Right cardiac atrium (tissue), 5 donors: ENCODE measurements around the gene GALNT5. TPM values are rescaled to one million over a fixed set of nuclear protein-coding genes. Genes with fewer than 3 reads are reported as not detected.

Source experiments
- ATAC-seq, 2 donors: fragments of 200-7000 bp; cut with Tn5 transposase; one replicate each; pipeline versions ENCODE4 v1.8.0 to v1.9.1; 2020; ENCODE audit warnings: moderate library complexity in 2 of 2, mild to moderate bottlenecking in 1 of 2
- DNase-seq, 3 donors: peaks; one replicate each; pipeline ENCODE4 v3.0.0-alpha.2; 2020
- H3K27ac ChIP-seq: one replicate; pipeline ENCODE4 v1.5.1; 2013; ENCODE audit warnings: mild to moderate bottlenecking, low read length, control low read depth, moderate library complexity
- H3K27me3 ChIP-seq: one replicate; pipeline ENCODE4 v1.6.1; 2013; ENCODE audit not compliant: control insufficient read depth, insufficient read depth
- H3K4me1 ChIP-seq: one replicate; pipeline ENCODE4 v1.6.1; 2013; ENCODE audit warnings: low read length; ENCODE audit not compliant: control insufficient read depth, insufficient read depth
- H3K4me3 ChIP-seq: one replicate; pipeline ENCODE4 v1.5.1; 2013; ENCODE audit warnings: low read length, control low read depth
- H3K9me3 ChIP-seq: one replicate; pipeline ENCODE4 v1.6.1; 2013; ENCODE audit warnings: low read length; ENCODE audit not compliant: control insufficient read depth
- WGBS: extraction: QIAGEN DNeasy Blood & Tissue Kit; methylation state at CpG from one replicate; pipeline ENCODE4 v1.1.7; 2013; 5-methylcytosine and 5-hydroxymethylcytosine counted together
- intact Hi-C, 4 donors: fragments of 100-400 bp; cut with DNase I; formaldehyde crosslinking; loops; one replicate each; pipeline versions ENCODE4 v1.11.0 to v1.14.0; 2022 to 2023
- polyA plus RNA-seq: library from polyadenylated mRNA; stranded (reverse); fragments of 200-250 nt; gene quantifications from one replicate; pipeline ENCODE4 v1.2.3, GENCODE V29; 2013
- total RNA-seq, 4 donors: library from RNA; stranded (reverse); fragmentation: NEBNext Ultra II Directional; extraction: Animal tissue kit (Norgen Biotek cat#: 25700); gene quantifications; one replicate each; pipeline ENCODE4 v1.2.1, GENCODE V29; 2021
- donor health status: healthy with polysubstance abuse.
- donor health status: DM: no; HTN: yes; CAD: no.
- donor health status: DM: no; HTN: no; CAD: no.
- donor health status: DM: no; HTN: yes; CAD: no; lungs with severe emphysema.
- donor health status: DM: yes; HTN: yes; CAD: no.

The GALNT5 gene
- total and polyA plus RNA-seq, 5 donors = 0.34 to 1.6 (median 0.97) TPM

DNA sequence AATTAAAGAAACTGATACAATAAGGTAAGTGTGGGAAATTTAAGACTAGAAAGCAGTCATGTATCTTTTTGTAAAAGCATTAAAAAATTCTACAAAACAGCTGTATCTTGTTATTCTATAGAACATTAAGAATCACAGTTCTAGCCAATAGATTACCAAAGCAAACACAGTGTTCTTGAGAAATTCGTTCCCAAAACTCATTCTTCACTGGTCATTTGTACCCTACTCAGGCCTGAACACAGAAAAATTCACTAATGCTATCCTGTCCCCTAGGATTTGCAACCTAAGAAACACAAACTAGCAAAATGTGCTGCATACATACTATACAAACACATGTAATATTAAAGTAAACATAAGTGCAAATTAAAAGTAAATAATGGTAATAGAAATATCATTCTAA, 39.0 kb downstream of the GALNT5 start:
- ATAC-seq (no peak), DNase-seq (no peak)
- H3K4me1 ChIP-seq = no peaks in the 10 kb centered on the region
- H3K9me3 ChIP-seq = no peaks in the 10 kb centered on the region
- intact Hi-C loops = no loop called here
- H3K27ac ChIP-seq = no peak overlapping the region
- 47% methylated on average over 1 of the region's 1 CpG for WGBS
- H3K27me3 ChIP-seq = no peaks in the 10 kb centered on the region
- H3K4me3 ChIP-seq = no peak overlapping the region

DNA sequence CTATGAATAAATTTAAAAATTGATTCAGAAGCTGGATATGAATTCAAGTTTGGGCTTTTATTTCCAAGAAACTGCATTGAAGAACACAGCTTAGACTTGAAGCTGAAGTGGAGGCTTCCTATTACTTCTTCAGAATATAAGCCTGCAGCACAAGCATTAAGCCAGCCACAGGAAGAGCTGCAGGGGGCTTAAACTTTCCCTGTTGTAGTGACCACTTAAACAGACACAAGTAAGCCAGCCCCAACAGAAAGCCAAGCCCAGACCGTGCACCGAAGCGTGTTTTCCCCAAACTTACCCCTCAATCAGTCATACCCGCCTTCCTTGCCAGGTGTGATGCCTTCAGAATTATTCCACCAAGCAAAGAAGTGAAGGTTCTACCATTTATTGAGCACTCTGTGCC, 39.5 kb downstream of the GALNT5 start:
- DNase-seq (no peak), ATAC-seq (no peak)
- 89% methylated on average over 4 of the region's 4 CpGs for WGBS
- no peak overlapping the region for H3K27ac ChIP-seq
- intact Hi-C loops = no loop called here
- no peak overlapping the region for H3K4me3 ChIP-seq
- H3K27me3 ChIP-seq = no peaks in the 10 kb centered on the region
- no peaks in the 10 kb centered on the region for H3K9me3 ChIP-seq
- no peaks in the 10 kb centered on the region for H3K4me1 ChIP-seq

DNA sequence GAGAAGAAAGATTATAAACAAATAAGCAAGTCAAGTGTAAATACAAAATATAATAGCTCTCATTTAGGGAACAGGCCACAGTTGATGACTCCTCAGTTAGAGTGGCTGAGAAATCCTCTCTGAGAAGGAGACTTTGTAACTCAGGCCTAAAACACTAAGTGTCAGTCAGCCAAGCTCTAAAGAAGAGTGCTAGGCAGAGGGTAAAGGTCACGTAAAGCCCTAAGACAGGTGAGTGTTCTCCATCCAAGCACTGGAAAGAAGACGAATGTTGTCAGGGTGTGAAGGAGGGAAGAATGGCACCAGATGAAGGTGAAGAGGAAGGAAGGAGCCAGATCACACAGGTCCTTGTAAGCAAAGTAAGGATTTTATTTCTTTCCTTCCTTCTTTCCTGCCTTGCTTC, 43.8 kb downstream of the GALNT5 start:
- Histone ChIP-seq H3K4me3 (no peak overlapping the region), H3K27ac (no peak overlapping the region), H3K4me1 (no peaks in the 10 kb centered on the region), H3K9me3 (no peaks in the 10 kb centered on the region), H3K27me3 (no peaks in the 10 kb centered on the region)
- ATAC-seq (no peak), DNase-seq (no peak)
- intact Hi-C loops = loop anchor here in 3 of 4 donors (5.0 to 10.0 kb wide), 2 partner anchors 293 to 296 kb away; no protein-coding TSS in a partner anchor
- 74% methylated on average over 2 of the region's 2 CpGs for WGBS

DNA sequence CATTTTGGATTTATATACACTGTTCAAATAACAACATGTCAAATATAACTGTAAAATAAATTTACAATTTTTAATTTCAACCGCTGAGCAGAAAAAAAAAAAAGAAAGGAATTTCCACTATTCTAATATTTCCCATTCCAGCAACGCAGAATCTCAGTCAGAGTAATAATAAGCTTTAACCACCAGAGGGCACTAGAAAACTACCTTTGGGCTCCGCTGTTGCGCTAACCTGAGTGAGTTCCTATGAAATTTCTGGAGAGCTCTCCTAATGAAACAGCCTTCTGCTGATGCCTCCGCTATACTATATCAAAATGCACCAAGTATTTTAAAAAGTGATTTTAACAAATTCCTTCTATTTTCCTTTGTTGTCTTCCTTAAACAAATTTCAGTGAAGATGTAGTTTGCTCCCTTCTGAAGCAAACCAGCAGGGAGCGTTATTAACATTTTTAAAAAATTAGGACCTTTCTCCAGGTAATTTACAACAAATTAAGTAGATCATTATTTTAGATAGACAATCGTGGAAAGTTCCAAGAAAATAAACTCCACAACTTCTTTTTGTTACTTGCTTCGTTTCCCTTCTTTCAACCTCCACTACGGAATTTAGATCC, 45.1 kb downstream of the GALNT5 start:
- H3K9me3 ChIP-seq = no peaks in the 10 kb centered on the region
- H3K4me1 ChIP-seq = no peaks in the 10 kb centered on the region
- H3K4me3 ChIP-seq = no peak overlapping the region
- ATAC-seq (peak; percentile 70 to 75), DNase-seq (no peak)
- no peak overlapping the region for H3K27ac ChIP-seq
- intact Hi-C loops = loop anchor here in 3 of 4 donors (5.0 to 10.0 kb wide), 2 partner anchors 292 to 295 kb away; no protein-coding TSS in a partner anchor
- H3K27me3 ChIP-seq = no peaks in the 10 kb centered on the region
- WGBS = 35% methylated on average over 9 of the region's 9 CpGs

DNA sequence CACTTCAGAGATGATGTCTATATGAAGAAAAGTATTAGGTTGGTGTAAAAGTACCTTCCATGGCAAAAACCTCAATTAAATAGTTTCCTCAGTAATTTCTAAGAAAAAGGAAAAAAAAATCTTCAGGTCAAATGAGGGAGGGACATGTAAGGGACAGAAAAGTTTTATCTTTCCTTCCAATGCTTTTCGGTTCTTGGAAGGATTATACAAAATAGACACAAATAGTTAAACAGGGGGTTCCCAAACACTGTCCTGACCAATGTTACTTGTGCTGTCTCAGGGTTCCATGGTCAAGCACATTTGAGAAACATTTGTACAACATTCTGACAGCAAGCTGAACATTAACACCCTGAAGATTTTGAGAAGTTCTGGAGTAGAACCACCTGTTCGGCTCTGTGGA, 46.1 kb downstream of the GALNT5 start:
- no peak overlapping the region for H3K4me3 ChIP-seq
- ATAC-seq = no peak
- H3K27me3 ChIP-seq = no peaks in the 10 kb centered on the region
- no peak overlapping the region for H3K27ac ChIP-seq
- WGBS = 47% methylated on average over 2 of the region's 2 CpGs
- DNase-seq = no peak
- no peaks in the 10 kb centered on the region for H3K4me1 ChIP-seq
- H3K9me3 ChIP-seq = no peaks in the 10 kb centered on the region
- intact Hi-C loops = loop anchor here in 3 of 4 donors (5.0 to 10.0 kb wide), 2 partner anchors 291 to 294 kb away; no protein-coding TSS in a partner anchor

DNA sequence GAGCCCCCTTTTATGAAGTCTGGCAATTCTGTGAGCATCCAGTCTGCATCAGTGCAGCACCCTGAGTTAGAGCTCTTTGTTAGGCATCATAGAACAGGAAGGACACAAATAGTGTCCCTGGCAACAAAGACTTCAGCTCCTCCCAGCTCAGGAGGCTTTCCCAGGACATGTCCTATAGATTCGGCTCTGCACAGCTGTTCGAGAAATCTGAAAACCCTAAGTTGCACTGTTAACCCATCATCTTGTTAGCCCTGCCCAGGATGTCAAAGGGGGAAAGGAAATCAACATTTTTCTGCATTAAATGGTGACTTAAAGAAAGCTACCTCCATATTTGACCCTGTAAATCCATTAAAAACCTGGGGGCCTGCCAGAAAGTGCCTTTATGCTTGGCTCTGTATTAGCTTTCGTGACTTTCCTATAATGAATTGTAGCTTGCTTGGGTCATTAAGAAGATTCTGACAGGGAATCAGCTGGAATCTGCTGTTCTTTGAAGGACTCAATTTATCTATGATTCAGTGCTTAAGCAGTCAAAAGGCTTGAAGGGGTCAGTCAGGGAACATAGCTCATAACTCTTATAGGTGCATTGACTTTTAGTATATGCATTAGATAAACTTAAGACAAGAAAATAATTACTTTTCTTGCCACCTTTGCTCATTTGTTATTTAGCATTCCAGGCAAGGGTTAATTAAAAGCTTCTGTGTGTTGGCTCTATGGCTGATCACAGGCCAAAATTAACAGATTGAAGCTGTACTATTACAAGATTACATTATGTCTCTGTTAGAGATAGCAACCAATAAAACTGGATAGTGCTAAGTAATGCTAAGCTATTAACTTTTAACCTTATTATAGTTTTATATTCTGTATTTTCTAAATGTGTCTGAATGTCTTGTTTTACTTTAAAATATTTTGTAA, 47.6 kb downstream of the GALNT5 start:
- Histone ChIP-seq H3K4me1 (no peaks in the 10 kb centered on the region), H3K27me3 (no peaks in the 10 kb centered on the region), H3K9me3 (no peaks in the 10 kb centered on the region), H3K4me3 (no peak overlapping the region), H3K27ac (no peak overlapping the region)
- WGBS = 27% methylated on average over 3 of the region's 3 CpGs
- intact Hi-C loops = loop anchor here in 3 of 4 donors (5.0 to 10.0 kb wide), 2 partner anchors 290 to 292 kb away; no protein-coding TSS in a partner anchor
- ATAC-seq = no peak
- no peak for DNase-seq

DNA sequence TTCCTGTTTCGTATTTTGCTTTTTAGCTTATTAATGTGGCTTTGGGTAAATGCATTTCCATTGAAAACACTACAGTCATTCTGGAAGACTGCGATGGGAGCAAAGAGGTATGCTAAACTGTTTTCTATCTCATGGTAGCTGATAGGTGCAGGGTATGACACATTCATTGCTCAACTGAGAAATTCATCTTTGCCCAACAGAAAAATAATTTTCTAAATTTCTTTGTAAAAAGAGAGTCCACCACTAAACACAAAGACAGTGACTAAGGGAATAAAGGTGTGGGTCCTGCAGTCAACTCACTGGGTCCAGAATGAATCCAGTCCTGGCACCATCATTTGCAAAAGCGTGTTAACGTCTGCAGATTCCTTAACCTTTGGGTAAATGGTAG, 48.2 kb downstream of the GALNT5 start:
- DNase-seq (no peak), ATAC-seq (no peak)
- Histone ChIP-seq H3K27me3 (no peaks in the 10 kb centered on the region), H3K9me3 (no peaks in the 10 kb centered on the region), H3K4me3 (no peak overlapping the region), H3K27ac (no peak overlapping the region), H3K4me1 (no peaks in the 10 kb centered on the region)
- 62% methylated on average over 4 of the region's 4 CpGs for WGBS
- intact Hi-C loops = loop anchor here in 2 of 4 donors (10.0 kb wide), 1 partner anchor 289 kb away; no protein-coding TSS in a partner anchor

DNA sequence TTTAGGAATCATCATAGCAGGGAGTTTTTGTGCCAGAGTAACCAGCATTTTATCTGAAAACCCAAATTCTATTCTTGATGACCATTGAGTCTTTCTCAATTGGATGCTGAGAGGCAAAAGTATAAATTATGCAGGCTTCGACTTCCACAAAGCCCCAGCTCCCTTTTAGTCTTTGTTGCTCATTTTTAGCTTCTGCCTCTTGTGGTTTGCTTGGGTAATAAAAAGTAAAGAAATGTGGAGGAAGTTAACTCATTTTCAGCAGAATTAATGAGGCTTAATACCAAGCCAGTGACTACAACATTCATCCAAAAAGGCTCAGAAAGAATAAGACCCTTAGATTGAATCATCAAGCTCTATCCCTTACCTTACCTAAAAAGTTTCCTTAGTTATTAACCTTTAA, 49.5 kb downstream of the GALNT5 start:
- Histone ChIP-seq H3K27me3 (no peaks in the 10 kb centered on the region), H3K27ac (no peak overlapping the region), H3K4me1 (no peaks in the 10 kb centered on the region), H3K9me3 (no peaks in the 10 kb centered on the region), H3K4me3 (no peak overlapping the region)
- no peak for ATAC-seq
- intact Hi-C loops = loop anchor here in 2 of 4 donors (10.0 kb wide), 1 partner anchor 288 kb away; no protein-coding TSS in a partner anchor
- no peak for DNase-seq
- WGBS = 59% methylated on average over 1 of the region's 1 CpG

DNA sequence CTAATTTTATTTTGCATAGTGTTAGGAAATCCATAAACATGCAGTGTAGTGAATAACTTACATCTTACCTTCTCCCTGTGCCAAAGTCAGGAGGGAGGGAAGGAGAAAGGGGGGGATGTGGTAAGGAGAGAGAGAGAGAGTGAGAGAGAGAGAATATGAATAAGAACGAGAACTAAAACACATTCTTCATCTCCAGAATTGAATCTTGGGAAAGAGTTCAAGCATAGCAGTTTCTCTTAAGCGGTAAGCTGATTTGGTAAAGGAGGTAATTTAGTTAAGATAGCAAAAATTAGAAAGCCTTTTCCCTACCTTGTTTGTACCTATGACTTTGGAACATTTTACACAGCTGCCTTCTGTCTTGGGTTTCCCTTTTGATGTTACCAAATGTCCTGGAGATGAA, 52.4 kb downstream of the GALNT5 start:
- H3K27me3 ChIP-seq = no peaks in the 10 kb centered on the region
- H3K27ac ChIP-seq = no peak overlapping the region
- 85% methylated on average over 2 of the region's 2 CpGs for WGBS
- no peaks in the 10 kb centered on the region for H3K4me1 ChIP-seq
- ATAC-seq (no peak), DNase-seq (no peak)
- no peak overlapping the region for H3K4me3 ChIP-seq
- intact Hi-C loops = loop anchor here in 2 of 4 donors (10.0 kb wide), 1 partner anchor 285 kb away; no protein-coding TSS in a partner anchor
- no peaks in the 10 kb centered on the region for H3K9me3 ChIP-seq

DNA sequence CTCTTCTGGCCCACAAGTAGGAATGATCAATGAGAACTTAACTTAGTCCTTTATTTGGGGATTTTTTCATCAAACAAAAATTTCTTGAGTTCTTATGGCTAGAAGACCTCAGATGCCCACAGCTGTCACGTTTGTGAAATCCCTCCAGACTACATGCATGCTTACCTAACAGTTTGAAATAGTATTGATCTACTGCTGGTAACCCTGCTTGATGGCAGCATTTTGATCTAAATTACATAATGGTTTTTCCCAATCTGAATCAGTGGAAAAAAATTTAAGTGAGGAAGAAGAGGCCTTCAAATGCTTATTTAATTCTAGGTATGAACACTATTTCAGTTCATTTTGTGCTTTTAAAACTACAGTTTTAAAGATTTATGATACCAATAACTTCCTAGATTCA, 54.2 kb downstream of the GALNT5 start:
- 73% methylated on average over 1 of the region's 1 CpG for WGBS
- DNase-seq (no peak), ATAC-seq (no peak)
- intact Hi-C loops = no loop called here
- H3K4me3 ChIP-seq = no peak overlapping the region
- H3K9me3 ChIP-seq = no peaks in the 10 kb centered on the region
- no peaks in the 10 kb centered on the region for H3K27me3 ChIP-seq
- H3K27ac ChIP-seq = no peak overlapping the region
- H3K4me1 ChIP-seq = no peaks in the 10 kb centered on the region

DNA sequence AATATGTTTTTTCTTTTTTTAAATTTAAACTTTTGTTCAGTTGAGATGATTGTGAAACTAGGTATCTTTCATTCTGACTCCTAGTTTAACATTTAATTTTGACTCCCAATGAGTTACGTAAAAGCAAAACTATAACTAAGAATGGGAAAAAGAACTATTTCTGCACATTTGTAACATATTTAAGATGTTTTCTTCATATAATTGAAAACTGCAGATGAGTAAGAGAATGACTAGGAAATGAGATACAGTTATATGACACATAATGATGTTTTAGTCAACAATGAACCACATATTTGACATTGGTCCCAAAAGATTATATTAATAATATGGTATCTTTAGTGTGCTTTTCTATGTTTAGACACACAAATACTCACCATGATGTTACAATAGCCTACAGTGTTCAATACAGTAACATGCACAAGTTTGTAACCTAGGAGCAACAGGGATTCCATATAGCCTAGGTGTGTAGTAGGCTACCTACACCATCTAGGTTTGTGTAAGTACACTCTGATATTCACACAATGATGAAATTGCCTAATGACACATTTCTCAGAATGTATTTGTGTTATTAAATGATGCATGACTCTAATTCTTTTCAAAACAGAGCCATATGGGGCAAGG, 55.5 kb downstream of the GALNT5 start:
- no peak for ATAC-seq
- intact Hi-C loops = no loop called here
- WGBS = 96% methylated on average over 1 of the region's 1 CpG

More for the DNA sequence above, 55.5 kb downstream of the GALNT5 start:
- Histone ChIP-seq H3K27ac (no peak overlapping the region), H3K4me1 (no peaks in the 10 kb centered on the region), H3K27me3 (no peaks in the 10 kb centered on the region), H3K4me3 (no peak overlapping the region), H3K9me3 (no peaks in the 10 kb centered on the region)
- DNase-seq = no peak
